IPS DF 4.7 (cell line): Measurements from ENCODE around the gene ZNF865.
"Not testable (repeated sequence)": the region's sequence is repeated elsewhere in the genome, so short reads cannot be mapped to it uniquely, and the experiment has no call there.

Experiments
- DNase-seq: peaks from one replicate; pipeline ENCODE4 v3.0.0-alpha.2; 2013; ENCODE audit warnings: low spot score; ENCODE audit errors: extremely low read depth

Gene ZNF865

GRCh38 chr19:55605637-55606470, at the start of gene ZNF865:
ZNF865 (plus strand) TSS chr19:55605647; CDS start chr19:55613619, 7,972 bp downstream.
- DNase-seq = no peak

GRCh38 chr19:55559684-55560083, 45.8 kb upstream of the ZNF865 start:
- DNase-seq = no peak

- no peak for DNase-seq
Measured at GRCh38 chr19:55563261-55563690, 42.2 kb upstream of the ZNF865 start.

- no peak for DNase-seq
Measured at GRCh38 chr19:55566823-55567222, 38.6 kb upstream of the ZNF865 start.

GRCh38 chr19:55567708-55568328, 37.6 kb upstream of the ZNF865 start:
- DNase-seq = no peak

- DNase-seq = not testable (repeated sequence)
Measured at GRCh38 chr19:55569477-55569876, 36.0 kb upstream of the ZNF865 start.

- DNase-seq = not testable (repeated sequence)
Measured at GRCh38 chr19:55573929-55574328, 31.5 kb upstream of the ZNF865 start.

- no peak for DNase-seq
Measured at GRCh38 chr19:55576746-55577145, 28.7 kb upstream of the ZNF865 start.

GRCh38 chr19:55578031-55578760, 27.3 kb upstream of the ZNF865 start:
- DNase-seq = no peak

GRCh38 chr19:55578761-55579747, 26.4 kb upstream of the ZNF865 start:
- no peak for DNase-seq

- DNase-seq = no peak
Measured at GRCh38 chr19:55579766-55580621, 25.5 kb upstream of the ZNF865 start.

- no peak for DNase-seq
Measured at GRCh38 chr19:55580628-55581144, 24.8 kb upstream of the ZNF865 start, which contains the start of gene ZNF579. ZNF579 (minus strand) TSS chr19:55580848; CDS start chr19:55579639, 1,209 bp downstream.

GRCh38 chr19:55581145-55581822, 24.2 kb upstream of the ZNF865 start:
- DNase-seq = no peak

- DNase-seq = no peak
Measured at GRCh38 chr19:55581823-55582223, 23.6 kb upstream of the ZNF865 start.

- not testable (repeated sequence) for DNase-seq
Measured at GRCh38 chr19:55582284-55582683, 23.2 kb upstream of the ZNF865 start.

GRCh38 chr19:55583897-55584296, 21.6 kb upstream of the ZNF865 start:
- not testable (repeated sequence) for DNase-seq

GRCh38 chr19:55584871-55585270, 20.6 kb upstream of the ZNF865 start:
- DNase-seq = no peak

- DNase-seq = no peak
Measured at GRCh38 chr19:55585658-55586339, 19.6 kb upstream of the ZNF865 start.
